ENCODE results near the gene ADAM15. TPM values are rescaled to one million over a fixed set of nuclear protein-coding genes. Genes with fewer than 3 reads are reported as not detected.

Gene ADAM15
- total and polyA plus RNA-seq, 2 donors (not counting 3 experiments of a cell fraction or from before 2014, with no cell fraction given) = 295 to 299 TPM

DNA sequence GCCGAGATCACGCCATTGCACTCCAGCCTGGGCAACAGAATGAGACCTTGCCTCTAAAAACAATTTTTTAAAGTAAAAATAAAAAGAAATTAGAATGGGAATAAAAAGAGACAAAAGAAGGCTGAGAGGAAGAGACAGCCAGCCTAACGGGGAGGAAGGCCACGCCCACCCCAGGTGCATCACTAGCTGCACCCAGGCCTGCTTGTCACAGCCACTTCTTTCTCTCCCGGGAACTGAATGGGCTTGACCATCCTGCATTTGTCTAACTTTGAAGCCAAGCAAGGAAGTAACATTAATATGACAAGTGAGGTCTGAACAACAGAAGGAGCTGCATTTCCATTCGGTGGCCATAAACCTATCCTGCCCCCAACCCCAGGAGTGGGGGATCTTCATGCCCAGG is 55.7 kb downstream of the ADAM15 start:
- intact Hi-C loops (cut with micrococcal nuclease) = no loop called here
- Histone ChIP-seq H3K9ac (replicated peaks; ENCODE audit: extremely low read depth, insufficient read depth, low read length) (no peak overlapping the region), H3K4me1 (ENCODE audit: control insufficient read depth, extremely low read depth, insufficient read depth, low read length) (peaks cover 3% of the 10 kb centered on the region), H3K9me1 (replicated peaks; ENCODE audit: control insufficient read depth, extremely low read depth, insufficient read depth, low read length) (no peaks in the 10 kb centered on the region), H3K27ac (ENCODE audit: insufficient read depth, low read depth, low read length) (no peak overlapping the region), H3K4me3 (replicated peaks in 1 of 3; ENCODE audit: insufficient read depth in 1 of 3, low read depth in 1 of 3, low read length in 3 of 3) (no peak overlapping the region), H2AFZ (ENCODE audit: low read depth, low read length) (no peak overlapping the region), H4K20me1 (replicated peaks; ENCODE audit: control insufficient read depth, extremely low read depth, insufficient read depth, low read length) (no peaks in the 10 kb centered on the region), H3K27me3 (ENCODE audit: control insufficient read depth in 2 of 2, insufficient read depth in 2 of 2, low read length in 2 of 2) (peaks cover 6 to 9% of the 10 kb centered on the region in 2 experiments), H3K9me3 (replicated peaks; ENCODE audit: control insufficient read depth, insufficient read depth, low read length) (no peaks in the 10 kb centered on the region), H3K36me3 (ENCODE audit: control insufficient read depth in 2 of 2, extremely low read depth in 1 of 2, insufficient read depth in 2 of 2, low read length in 2 of 2) (no peaks in the 10 kb centered on the region), H3K4me2 (ENCODE audit: insufficient read depth, low read length) (no peak overlapping the region), H3K79me2 (ENCODE audit: control insufficient read depth, insufficient read depth, low read length) (no peaks in the 10 kb centered on the region)
- no peak for DNase-seq (ENCODE audit: low read depth, low spot score)
- FAIRE-seq = no peak
- BruUV-seq (replicated peaks) = no TSS peak
- CTCF ChIA-PET = interaction anchor here (1.0 to 5.9 kb wide), 5 partner anchors 9 to 60 kb away, joined by 3 to 37 read pairs (median 5); no protein-coding TSS in a partner anchor
- POLR2A ChIA-PET = no interaction called here
- dilution Hi-C loops (cut with MboI; ENCODE audit: extremely low pct_ligation_motif_present, low sequenced_read_pairs) = no loop called here
- TF ChIP-seq GATA2 (IDR thresholded peaks at IDR 0.05; ENCODE audit: insufficient read depth, insufficient read length, low read depth, low read length) (no peak), JUN (IDR thresholded peaks at IDR 0.05; ENCODE audit: borderline replicate concordance, insufficient read depth, insufficient read length, low read depth) (no peak), POLR2AphosphoS5 (IDR thresholded peaks at IDR 0.05; ENCODE audit: insufficient read depth, low read depth, low read length) (no peak), MYC (IDR thresholded peaks at IDR 0.05; ENCODE audit: low read depth, low read length) (no peak), FOS (IDR thresholded peaks at IDR 0.05; ENCODE audit: borderline replicate concordance, insufficient read depth, low read length) (no peak), EZH2 (IDR thresholded peaks at IDR 0.05; ENCODE audit: borderline replicate concordance, low read depth, low read length, severe bottlenecking) (no peak), POLR2A (IDR thresholded peaks at IDR 0.05; ENCODE audit: low read depth, low read length) (no peak)
- TF ChIP-seq, protein P1, sequence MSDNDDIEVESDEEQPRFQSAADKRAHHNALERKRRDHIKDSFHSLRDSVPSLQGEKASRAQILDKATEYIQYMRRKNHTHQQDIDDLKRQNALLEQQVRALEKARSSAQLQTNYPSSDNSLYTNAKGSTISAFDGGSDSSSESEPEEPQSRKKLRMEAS (IDR thresholded peaks at IDR 0.05; ENCODE audit: insufficient read depth, insufficient read length) = no peak
- TF ChIP-seq, protein P2, sequence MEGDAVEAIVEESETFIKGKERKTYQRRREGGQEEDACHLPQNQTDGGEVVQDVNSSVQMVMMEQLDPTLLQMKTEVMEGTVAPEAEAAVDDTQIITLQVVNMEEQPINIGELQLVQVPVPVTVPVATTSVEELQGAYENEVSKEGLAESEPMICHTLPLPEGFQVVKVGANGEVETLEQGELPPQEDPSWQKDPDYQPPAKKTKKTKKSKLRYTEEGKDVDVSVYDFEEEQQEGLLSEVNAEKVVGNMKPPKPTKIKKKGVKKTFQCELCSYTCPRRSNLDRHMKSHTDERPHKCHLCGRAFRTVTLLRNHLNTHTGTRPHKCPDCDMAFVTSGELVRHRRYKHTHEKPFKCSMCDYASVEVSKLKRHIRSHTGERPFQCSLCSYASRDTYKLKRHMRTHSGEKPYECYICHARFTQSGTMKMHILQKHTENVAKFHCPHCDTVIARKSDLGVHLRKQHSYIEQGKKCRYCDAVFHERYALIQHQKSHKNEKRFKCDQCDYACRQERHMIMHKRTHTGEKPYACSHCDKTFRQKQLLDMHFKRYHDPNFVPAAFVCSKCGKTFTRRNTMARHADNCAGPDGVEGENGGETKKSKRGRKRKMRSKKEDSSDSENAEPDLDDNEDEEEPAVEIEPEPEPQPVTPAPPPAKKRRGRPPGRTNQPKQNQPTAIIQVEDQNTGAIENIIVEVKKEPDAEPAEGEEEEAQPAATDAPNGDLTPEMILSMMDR (IDR thresholded peaks at IDR 0.05; ENCODE audit: extremely low read depth in 1 of 2, insufficient read depth in 1 of 2, low read depth in 1 of 2, low read length in 2 of 2) = no peak

Measured in endothelial cell of umbilical vein (primary cell).